ENCODE results near the gene ARHGEF25.
"Not testable (repeated sequence)": the region's sequence is repeated elsewhere in the genome, so short reads cannot be mapped to it uniquely, and the experiment has no call there.

Gene ARHGEF25

DNA sequence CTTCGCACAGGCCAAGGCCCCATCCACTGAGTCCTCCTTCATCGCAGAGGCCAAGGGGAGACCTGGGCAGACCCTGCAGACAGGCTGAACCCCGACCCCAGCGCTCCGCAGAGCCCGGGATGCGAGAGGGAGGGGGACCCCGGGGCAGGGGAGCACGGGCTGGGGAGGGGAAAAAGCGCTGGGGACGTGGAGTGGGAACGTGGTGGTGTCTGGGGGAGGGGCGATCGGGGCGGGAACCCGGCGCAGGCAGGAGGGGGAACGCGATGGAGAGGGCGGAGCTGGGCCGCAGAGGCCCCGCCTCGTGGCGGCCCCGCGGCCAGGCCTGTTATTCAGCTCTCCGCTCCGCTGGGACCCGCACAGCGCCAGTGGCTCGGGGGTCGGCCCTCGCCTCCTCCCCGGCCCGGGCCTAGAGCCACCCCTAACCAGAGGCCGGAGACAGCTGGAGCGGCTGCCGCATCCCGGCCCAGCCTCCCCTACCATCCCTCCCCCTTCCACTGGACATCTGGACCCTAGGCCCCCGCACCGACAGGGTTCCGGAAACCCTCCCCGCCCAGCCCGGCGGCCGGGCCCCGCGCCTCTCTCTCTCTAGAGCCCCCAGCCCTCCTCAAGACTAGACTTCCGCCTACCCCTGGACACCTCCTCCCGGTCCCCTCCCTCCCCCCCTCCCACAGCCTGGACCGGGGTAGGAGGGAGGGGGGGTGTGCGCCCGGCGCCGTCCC, at the start of gene ARHGEF25:
Gene ARHGEF25 (plus strand): TSS at position 328 of the 719 bp plus-strand sequence. CDS start 460 bp downstream, outside the sequence.
- DNase-seq (ENCODE audit: low read depth) = peak; percentile 36
- TF ChIP-seq CTCF (conservative IDR thresholded peaks at IDR 0.05; ENCODE audit: control insufficient read depth, insufficient read depth, low read depth, low read length) = no peak
- peak within 1 kb of the TSS; percentile 57 for H3K4me3 ChIP-seq (ENCODE audit: control insufficient read depth, low read depth, low read length)

- no peak for DNase-seq (ENCODE audit: low read depth)
- TF ChIP-seq CTCF (conservative IDR thresholded peaks at IDR 0.05; ENCODE audit: control insufficient read depth, insufficient read depth, low read depth, low read length) = no peak
- no peak overlapping the region for H3K4me3 ChIP-seq (ENCODE audit: control insufficient read depth, low read depth, low read length)
These were observed 47.9 kb upstream of the ARHGEF25 start for GRCh38 chr12:57563358-57563757.

DNA sequence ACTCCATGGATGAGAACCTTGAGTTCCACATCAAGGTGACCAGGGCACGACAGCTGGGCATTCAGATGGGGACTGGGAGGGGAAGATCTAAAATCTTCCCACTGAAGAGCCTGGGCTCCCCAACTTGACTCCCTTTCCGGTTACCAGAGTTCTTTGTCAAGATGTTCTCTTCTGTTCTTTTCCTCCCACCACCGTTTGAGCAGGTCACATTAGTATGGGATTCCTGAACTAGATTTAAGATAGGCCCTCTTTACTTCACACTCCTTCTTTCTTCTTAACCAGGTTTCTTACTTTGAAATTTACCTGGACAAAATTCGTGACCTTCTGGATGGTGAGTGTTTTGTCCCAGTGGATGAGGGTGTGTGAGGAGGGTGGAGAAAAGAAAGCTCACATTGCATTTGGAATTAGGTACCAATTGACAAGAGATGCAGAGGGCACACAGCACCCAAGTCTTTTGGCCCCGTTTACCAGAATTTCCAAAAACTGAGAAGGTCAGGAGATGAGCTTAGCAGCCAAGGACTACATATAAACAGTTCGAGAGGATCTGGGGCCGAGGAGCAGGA, 47.0 kb upstream of the ARHGEF25 start:
- no peak for TF ChIP-seq CTCF (conservative IDR thresholded peaks at IDR 0.05; ENCODE audit: control insufficient read depth, insufficient read depth, low read depth, low read length)
- DNase-seq (ENCODE audit: low read depth) = no peak
- no peak overlapping the region for H3K4me3 ChIP-seq (ENCODE audit: control insufficient read depth, low read depth, low read length)

- H3K4me3 ChIP-seq (ENCODE audit: control insufficient read depth, low read depth, low read length) = no peak overlapping the region
- no peak for TF ChIP-seq CTCF (conservative IDR thresholded peaks at IDR 0.05; ENCODE audit: control insufficient read depth, insufficient read depth, low read depth, low read length)
- no peak for DNase-seq (ENCODE audit: low read depth)
These were observed 42.4 kb upstream of the ARHGEF25 start for GRCh38 chr12:57568838-57569237.

DNA sequence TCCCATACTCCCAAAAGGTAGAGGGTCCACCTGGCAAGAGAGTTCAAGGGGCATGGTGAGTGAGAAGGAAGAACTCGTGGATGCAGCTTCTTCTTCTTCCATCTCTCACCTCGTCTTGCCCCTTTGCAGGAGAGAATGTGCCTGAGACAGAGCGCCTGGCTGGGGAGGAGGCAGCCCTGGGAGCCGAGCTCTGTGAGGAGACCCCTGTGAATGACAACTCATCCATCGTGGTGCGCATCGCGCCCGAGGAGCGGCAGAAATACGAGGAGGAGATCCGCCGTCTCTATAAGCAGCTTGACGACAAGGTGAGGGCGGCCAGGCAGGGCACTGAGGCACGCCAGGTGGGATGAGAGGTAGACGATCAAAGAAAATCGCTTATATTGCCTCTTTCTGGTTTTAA, 41.4 kb upstream of the ARHGEF25 start:
- H3K4me3 ChIP-seq (ENCODE audit: control insufficient read depth, low read depth, low read length) = no peak overlapping the region
- DNase-seq (ENCODE audit: low read depth) = no peak
- TF ChIP-seq CTCF (conservative IDR thresholded peaks at IDR 0.05; ENCODE audit: control insufficient read depth, insufficient read depth, low read depth, low read length) = no peak

GRCh38 chr12:57570438-57570837, 40.8 kb upstream of the ARHGEF25 start:
- DNase-seq (ENCODE audit: low read depth); H3K4me3 ChIP-seq (ENCODE audit: control insufficient read depth, low read depth, low read length): not testable (repeated sequence)

GRCh38 chr12:57571926-57572762, 39.1 kb upstream of the ARHGEF25 start:
- no peak for TF ChIP-seq CTCF (conservative IDR thresholded peaks at IDR 0.05; ENCODE audit: control insufficient read depth, insufficient read depth, low read depth, low read length)
- H3K4me3 ChIP-seq (ENCODE audit: control insufficient read depth, low read depth, low read length) = no peak overlapping the region
- no peak for DNase-seq (ENCODE audit: low read depth)

Data from fibroblast of mammary gland (primary cell).